Right lobe of liver (tissue), 6 donors: ENCODE measurements around the gene DNAH14. TPM values are rescaled to one million over a fixed set of nuclear protein-coding genes. Genes with fewer than 3 reads are reported as not detected.
"Not testable (repeated sequence)": the region's sequence is repeated elsewhere in the genome, so short reads cannot be mapped to it uniquely, and the experiment has no call there.

ENCODE experiments used
- ATAC-seq, 4 donors: fragments of 200-7000 bp; cut with Tn5 transposase; one replicate each; pipeline ENCODE4 v1.9.1; 2020; ENCODE audit warnings: mild to moderate bottlenecking in 4 of 4, moderate library complexity in 4 of 4
- DNase-seq, 3 donors: peaks; one replicate each; pipeline ENCODE4 v3.0.0-alpha.2; 2020
- H3K27ac ChIP-seq, 3 donors: fragments of 200-600 bp; one replicate each; pipeline ENCODE4 v1.8.0; 2022
- H3K27me3 ChIP-seq, 2 donors: fragments of 200-600 bp; one replicate each; pipeline ENCODE4 v1.8.0; 2022
- H3K36me3 ChIP-seq, 4 donors: fragments of 200-600 bp; sonication (generic) in 1 of 4; one replicate each; pipeline versions ENCODE4 v1.5.1 to v1.8.0; 2017 to 2022; ENCODE audit warnings: control low read depth in 1 of 4
- H3K4me1 ChIP-seq, 4 donors: fragments of 200-600 bp; sonication (generic) in 1 of 4; one replicate each; pipeline versions ENCODE4 v1.5.1 to v1.8.0; 2017 to 2022; ENCODE audit warnings: control low read depth in 1 of 4
- H3K4me3 ChIP-seq, 3 donors: fragments of 200-600 bp; one replicate each; pipeline ENCODE4 v1.8.0; 2022
- H3K9me3 ChIP-seq, 4 donors: fragments of 200-600 bp; sonication (generic) in 1 of 4; one replicate each; pipeline versions ENCODE4 v1.5.1 to v1.8.0; 2017 to 2022; ENCODE audit warnings: control low read depth in 1 of 4
- CTCF ChIP-seq, 4 donors: fragments of 200-600 bp in 3 of 4; fragments of 450-650 bp in 1 of 4; IDR thresholded peaks; one replicate each; pipeline versions ENCODE4 v1.5.1 to v1.8.0; 2016 to 2022; ENCODE audit warnings: antibody characterized with exemption in 4 of 4, mild to moderate bottlenecking in 2 of 4
- POLR2A ChIP-seq: fragments of 450-650 bp; IDR thresholded peaks from one replicate; pipeline ENCODE4 v1.6.1; 2017; ENCODE audit warnings: antibody characterized with exemption, mild to moderate bottlenecking
- WGBS: methylation state at CpG from one replicate; pipeline ENCODE4 v1.1.6; 2018; ENCODE audit warnings: low coverage, low lambda C conversion rate; ENCODE audit not compliant: insufficient coverage; ENCODE audit errors: missing lambda C conversion rate; 5-methylcytosine and 5-hydroxymethylcytosine counted together
- intact Hi-C, 2 donors: fragments of 100-400 bp; cut with DNase I; formaldehyde crosslinking; loops; one replicate each; pipeline versions ENCODE4 v1.11.2 to v1.14.1; 2022
- total RNA-seq, 6 experiments: library from RNA; depleted of rRNA in 2 of 6; stranded (reverse); fragments of >200 nt in 2 of 6; fragmentation: NEBNext Ultra II Directional in 3 of 6; extraction: Animal tissue kit (Norgen Biotek cat#: 25700) in 3 of 6; gene quantifications; one replicate each; pipeline versions ENCODE4 v1.1.0 to v1.2.4, GENCODE V29; 2016 to 2023
- donor health status: DM: no; HTN: yes; CAD: no.
- donor health status: DM: no; HTN: no; CAD: no.
- donor health status: DM: no; HTN: no; CAD: no.
- donor health status: DM: no; HTN: yes; CAD: no.
- donor health status: DM: no; HTN: yes; CAD: no.

DNAH14 gene
- total RNA-seq, 6 experiments from 2014 or later, result 8.0 to 17.1 (median 9.7) TPM

GRCh38 chr1:225329041-225329440 lies 399.6 kb downstream of the DNAH14 start:
- ATAC-seq, result no peak
- intact Hi-C loops, result no loop called here
- H3K27me3 ChIP-seq, result no peaks in the 10 kb centered on the region
- H3K36me3 ChIP-seq, result no peaks in the 10 kb centered on the region
- no peak overlapping the region for H3K4me3 ChIP-seq
- no peak overlapping the region for H3K27ac ChIP-seq
- DNase-seq, result no peak
- H3K4me1 ChIP-seq, result no peaks in the 10 kb centered on the region
- no peaks in the 10 kb centered on the region for H3K9me3 ChIP-seq
- TF ChIP-seq POLR2A (no peak), CTCF (IDR thresholded peaks at IDR 0.05) (no peak)

GRCh38 chr1:225329996-225330395 lies 400.5 kb downstream of the DNAH14 start:
- H3K4me1 ChIP-seq, DNase-seq, H3K27me3 ChIP-seq, ATAC-seq, H3K4me3 ChIP-seq, intact Hi-C loops, H3K27ac ChIP-seq, H3K36me3 ChIP-seq, H3K9me3 ChIP-seq: not testable (repeated sequence)
- WGBS, result 85% methylated on average over 1 of the region's 1 CpG

GRCh38 chr1:225332686-225333085 lies 403.2 kb downstream of the DNAH14 start:
- H3K27me3 ChIP-seq, result no peaks in the 10 kb centered on the region
- H3K4me3 ChIP-seq, result no peak overlapping the region
- intact Hi-C loops, result no loop called here
- WGBS, result 80% methylated on average over 1 of the region's 1 CpG
- no peak overlapping the region for H3K27ac ChIP-seq
- no peaks in the 10 kb centered on the region for H3K36me3 ChIP-seq
- H3K4me1 ChIP-seq, result no peaks in the 10 kb centered on the region
- TF ChIP-seq CTCF (IDR thresholded peaks at IDR 0.05), result no peak
- no peak for TF ChIP-seq POLR2A
- no peak for DNase-seq
- no peak for ATAC-seq
- H3K9me3 ChIP-seq, result no peaks in the 10 kb centered on the region

- intact Hi-C loops, ATAC-seq, DNase-seq, H3K27ac ChIP-seq, H3K9me3 ChIP-seq, H3K27me3 ChIP-seq, H3K4me3 ChIP-seq, H3K4me1 ChIP-seq, H3K36me3 ChIP-seq: not testable (repeated sequence)
- WGBS, result 51% methylated on average over 18 of the region's 18 CpGs
Observed at GRCh38 chr1:225335098-225335778, 405.8 kb downstream of the DNAH14 start.

DNA sequence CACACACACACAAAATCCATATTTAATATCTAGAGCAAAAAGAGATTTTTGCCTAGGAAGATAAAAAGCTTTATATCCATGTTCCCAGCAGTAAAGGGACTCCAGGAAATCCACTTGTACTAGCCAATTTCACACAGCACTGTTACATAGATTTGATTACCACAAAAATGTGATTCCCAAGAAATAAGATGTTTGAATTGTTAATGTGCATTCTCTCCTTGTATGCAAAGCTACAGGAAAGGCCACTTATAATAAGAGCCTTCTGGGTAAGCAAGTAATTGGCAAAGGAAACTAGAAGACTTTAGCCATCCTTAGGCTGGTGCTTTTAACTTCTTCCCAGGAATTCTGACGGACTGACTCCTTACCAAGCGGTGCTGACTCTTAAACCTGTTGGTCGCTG lies 409.1 kb downstream of the DNAH14 start:
- H3K4me3 ChIP-seq, result no peak overlapping the region
- H3K4me1 ChIP-seq, result no peaks in the 10 kb centered on the region
- no peaks in the 10 kb centered on the region for H3K36me3 ChIP-seq
- H3K27me3 ChIP-seq, result no peaks in the 10 kb centered on the region
- DNase-seq (no peak), ATAC-seq (no peak)
- no peak for TF ChIP-seq CTCF (IDR thresholded peaks at IDR 0.05)
- TF ChIP-seq POLR2A, result no peak
- 100% methylated on average over 3 of the region's 3 CpGs for WGBS
- H3K9me3 ChIP-seq, result no peaks in the 10 kb centered on the region
- no peak overlapping the region for H3K27ac ChIP-seq
- intact Hi-C loops, result no loop called here

GRCh38 chr1:225341642-225342041 lies 412.2 kb downstream of the DNAH14 start:
- Histone ChIP-seq H3K36me3 (no peaks in the 10 kb centered on the region), H3K27ac (no peak overlapping the region), H3K4me1 (no peaks in the 10 kb centered on the region), H3K4me3 (no peak overlapping the region), H3K9me3 (no peaks in the 10 kb centered on the region), H3K27me3 (no peaks in the 10 kb centered on the region)
- WGBS, result 89% methylated on average over 3 of the region's 3 CpGs
- TF ChIP-seq CTCF (IDR thresholded peaks at IDR 0.05) (no peak), POLR2A (no peak)
- DNase-seq, result no peak
- no peak for ATAC-seq
- intact Hi-C loops, result no loop called here
